DOHH2 (cell line): ENCODE measurements around the gene ROBO1.

Experiments used
- H3F3A ChIP-seq: fragments of 200-600 bp; sonication (generic), shearing (Covaris generic); 2 replicates; pipeline ENCODE4 v1.6.0; 2016; ENCODE audit warnings: antibody characterized with exemption, mild to moderate bottlenecking; ENCODE audit not compliant: control insufficient read depth, insufficient read depth
- H3K27ac ChIP-seq: fragments of 200-600 bp; sonication (generic); 2 replicates; pipeline ENCODE4 v1.5.1; 2014; ENCODE audit warnings: low read depth, mild to moderate bottlenecking, low read length, moderate library complexity
- H3K27me3 ChIP-seq: fragments of 200-600 bp; sonication (generic); 2 replicates; pipeline ENCODE4 v1.6.1; 2014; ENCODE audit warnings: mild to moderate bottlenecking, low read length, mixed read lengths; ENCODE audit not compliant: control insufficient read depth
- H3K36me3 ChIP-seq: fragments of 200-600 bp; sonication (generic); 2 replicates; pipeline ENCODE4 v1.6.1; 2014; ENCODE audit warnings: mild to moderate bottlenecking, low read length, moderate library complexity, mixed read lengths; ENCODE audit not compliant: control insufficient read depth
- H3K4me1 ChIP-seq: fragments of 200-600 bp; sonication (generic); 2 replicates; pipeline ENCODE4 v1.6.1; 2014; ENCODE audit warnings: mild to moderate bottlenecking, low read length, mixed read lengths; ENCODE audit not compliant: control insufficient read depth
- H3K4me2 ChIP-seq: fragments of 200-600 bp; sonication (generic); 2 replicates; pipeline ENCODE4 v1.6.0; 2014; ENCODE audit warnings: mild to moderate bottlenecking, low read length, moderate library complexity
- H3K4me3 ChIP-seq: fragments of 200-600 bp; sonication (generic); 2 replicates; pipeline ENCODE4 v1.5.1; 2014; ENCODE audit warnings: mild to moderate bottlenecking, low read length, mixed read lengths
- H3K79me2 ChIP-seq: fragments of 200-600 bp; sonication (generic); 2 replicates; pipeline ENCODE4 v1.6.1; 2014; ENCODE audit warnings: mild to moderate bottlenecking, low read length, mixed read lengths; ENCODE audit not compliant: control insufficient read depth
- H3K9me2 ChIP-seq: fragments of 200-600 bp; sonication (generic); replicated peaks from 2 replicates; pipeline ENCODE4 v1.6.1; 2014; ENCODE audit warnings: mild to moderate bottlenecking, low read length, mixed read lengths; ENCODE audit not compliant: control insufficient read depth
- H3K9me3 ChIP-seq: fragments of 200-600 bp; sonication (generic); 2 replicates; pipeline ENCODE4 v1.6.1; 2014; ENCODE audit warnings: antibody characterized with exemption, low read length, mixed read lengths; ENCODE audit not compliant: control insufficient read depth, insufficient read depth
- H4K20me1 ChIP-seq: fragments of 200-600 bp; sonication (generic); 2 replicates; pipeline ENCODE4 v1.6.0; 2014; ENCODE audit warnings: low read depth, mild to moderate bottlenecking, antibody characterized with exemption, low read length, moderate library complexity; ENCODE audit not compliant: control insufficient read depth, insufficient read depth
- EZH2phosphoT487 ChIP-seq: fragments of 200-600 bp; sonication (generic); IDR thresholded peaks from 2 replicates; pipeline ENCODE4 v1.6.1; 2017; ENCODE audit warnings: borderline replicate concordance, mild to moderate bottlenecking, antibody characterized with exemption, low read length, moderate library complexity, mixed read lengths
- TF ChIP-seq, protein P1 (sequence below): fragments of 200-600 bp; sonication (generic); IDR thresholded peaks from one replicate; pipeline ENCODE4 v1.5.1; 2014; ENCODE audit warnings: antibody characterized with exemption, mild to moderate bottlenecking, low read depth, low read length; ENCODE audit not compliant: poor library complexity, severe bottlenecking

ROBO1 gene

GRCh38 chr3:78860567-78860966 is 907.2 kb downstream of the ROBO1 start:
- H3F3A ChIP-seq, result no peaks in the 10 kb centered on the region
- TF ChIP-seq, protein P1, sequence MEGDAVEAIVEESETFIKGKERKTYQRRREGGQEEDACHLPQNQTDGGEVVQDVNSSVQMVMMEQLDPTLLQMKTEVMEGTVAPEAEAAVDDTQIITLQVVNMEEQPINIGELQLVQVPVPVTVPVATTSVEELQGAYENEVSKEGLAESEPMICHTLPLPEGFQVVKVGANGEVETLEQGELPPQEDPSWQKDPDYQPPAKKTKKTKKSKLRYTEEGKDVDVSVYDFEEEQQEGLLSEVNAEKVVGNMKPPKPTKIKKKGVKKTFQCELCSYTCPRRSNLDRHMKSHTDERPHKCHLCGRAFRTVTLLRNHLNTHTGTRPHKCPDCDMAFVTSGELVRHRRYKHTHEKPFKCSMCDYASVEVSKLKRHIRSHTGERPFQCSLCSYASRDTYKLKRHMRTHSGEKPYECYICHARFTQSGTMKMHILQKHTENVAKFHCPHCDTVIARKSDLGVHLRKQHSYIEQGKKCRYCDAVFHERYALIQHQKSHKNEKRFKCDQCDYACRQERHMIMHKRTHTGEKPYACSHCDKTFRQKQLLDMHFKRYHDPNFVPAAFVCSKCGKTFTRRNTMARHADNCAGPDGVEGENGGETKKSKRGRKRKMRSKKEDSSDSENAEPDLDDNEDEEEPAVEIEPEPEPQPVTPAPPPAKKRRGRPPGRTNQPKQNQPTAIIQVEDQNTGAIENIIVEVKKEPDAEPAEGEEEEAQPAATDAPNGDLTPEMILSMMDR, result no peak
- TF ChIP-seq EZH2phosphoT487, result no peak

GRCh38 chr3:78858910-78859309 is 908.9 kb downstream of the ROBO1 start:
- Histone ChIP-seq H3F3A (no peaks in the 10 kb centered on the region), H3K4me1 (no peaks in the 10 kb centered on the region), H3K4me2 (no peak overlapping the region), H3K27me3 (no peaks in the 10 kb centered on the region), H3K9me3 (no peaks in the 10 kb centered on the region; the same call in 1 of the 2 replicates), H3K9me2 (no peaks in the 10 kb centered on the region), H3K79me2 (no peaks in the 10 kb centered on the region), H4K20me1 (no peaks in the 10 kb centered on the region), H3K4me3 (no peak overlapping the region), H3K36me3 (no peaks in the 10 kb centered on the region), H3K27ac (no peak overlapping the region)
- TF ChIP-seq, protein P1, result no peak

More at GRCh38 chr3:78860567-78860966, 907.2 kb downstream of the ROBO1 start:
- Histone ChIP-seq H3K27ac (no peak overlapping the region), H3K4me2 (no peak overlapping the region), H3K79me2 (no peaks in the 10 kb centered on the region), H3K4me3 (no peak overlapping the region), H3K36me3 (no peaks in the 10 kb centered on the region), H3K9me3 (no peaks in the 10 kb centered on the region; the same call in 1 of the 2 replicates), H4K20me1 (no peaks in the 10 kb centered on the region), H3K4me1 (no peaks in the 10 kb centered on the region), H3K9me2 (no peaks in the 10 kb centered on the region), H3K27me3 (no peaks in the 10 kb centered on the region)

DNA sequence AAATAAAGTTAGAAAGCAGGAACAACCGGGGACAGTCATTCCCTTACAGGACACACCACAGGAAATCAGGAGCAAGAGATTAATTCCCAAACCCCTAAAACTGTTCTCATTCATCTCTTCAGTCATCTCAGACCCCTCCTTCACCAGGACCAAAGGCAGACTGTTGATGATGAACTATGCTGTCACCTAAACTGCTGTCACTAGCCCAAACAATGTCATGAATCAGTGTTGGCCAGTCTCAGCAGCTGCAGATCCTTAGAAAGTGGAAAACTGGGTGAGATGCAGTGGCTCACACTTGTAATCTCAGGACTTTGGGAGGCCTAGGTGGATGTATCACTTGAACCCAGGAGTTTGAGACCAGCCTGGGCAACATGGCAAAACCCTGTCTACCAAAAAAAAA is 909.6 kb downstream of the ROBO1 start:
- H3K36me3 ChIP-seq, result no peaks in the 10 kb centered on the region
- H3K27me3 ChIP-seq, result no peaks in the 10 kb centered on the region
- H3K4me3 ChIP-seq, result no peak overlapping the region
- H3K4me1 ChIP-seq, result no peaks in the 10 kb centered on the region
- no peaks in the 10 kb centered on the region for H3F3A ChIP-seq
- TF ChIP-seq EZH2phosphoT487, result no peak
- TF ChIP-seq, protein P1, result no peak
- H3K9me2 ChIP-seq, result no peaks in the 10 kb centered on the region
- no peaks in the 10 kb centered on the region for H3K79me2 ChIP-seq
- H3K27ac ChIP-seq, result no peak overlapping the region
- H3K4me2 ChIP-seq, result no peak overlapping the region
- H3K9me3 ChIP-seq, result no peaks in the 10 kb centered on the region; the same call in 1 of the 2 replicates
- no peaks in the 10 kb centered on the region for H4K20me1 ChIP-seq
